ENCODE measurements around the gene HSPA1L.
"Not testable (repeated sequence)": the region's sequence is repeated elsewhere in the genome, so short reads cannot be mapped to it uniquely, and the experiment has no call there.

HSPA1L gene

DNA sequence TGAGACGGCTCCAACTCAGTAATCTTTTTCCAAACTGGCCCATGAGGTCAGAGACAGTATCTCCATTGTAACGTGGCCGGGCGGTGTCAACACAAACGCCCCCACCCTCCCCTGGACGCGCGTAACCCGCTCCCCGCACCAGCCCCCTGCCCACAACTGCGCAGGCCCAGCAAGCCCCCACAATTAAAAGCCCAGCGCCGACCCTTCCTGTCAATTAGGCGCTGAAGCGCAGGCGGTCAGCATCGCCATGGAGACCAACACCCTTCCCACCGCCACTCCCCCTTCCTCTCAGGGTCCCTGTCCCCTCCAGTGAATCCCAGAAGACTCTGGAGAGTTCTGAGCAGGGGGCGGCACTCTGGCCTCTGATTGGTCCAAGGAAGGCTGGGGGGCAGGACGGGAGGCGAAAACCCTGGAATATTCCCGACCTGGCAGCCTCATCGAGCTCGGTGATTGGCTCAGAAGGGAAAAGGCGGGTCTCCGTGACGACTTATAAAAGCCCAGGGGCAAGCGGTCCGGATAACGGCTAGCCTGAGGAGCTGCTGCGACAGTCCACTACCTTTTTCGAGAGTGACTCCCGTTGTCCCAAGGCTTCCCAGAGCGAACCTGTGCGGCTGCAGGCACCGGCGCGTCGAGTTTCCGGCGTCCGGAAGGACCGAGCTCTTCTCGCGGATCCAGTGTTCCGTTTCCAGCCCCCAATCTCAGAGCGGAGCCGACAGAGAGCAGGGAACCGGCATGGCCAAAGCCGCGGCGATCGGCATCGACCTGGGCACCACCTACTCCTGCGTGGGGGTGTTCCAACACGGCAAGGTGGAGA lies at the start of gene HSPA1L, which contains the start of gene HSPA1A:
TSS of gene HSPA1L (minus strand) at position 259 of the 814 bp plus-strand sequence. CDS start 3,311 bp downstream, outside the sequence.
TSS of gene HSPA1A (plus strand) at position 519 of the 814 bp plus-strand sequence. CDS start at position 733, 214 bp downstream.
- DNase-seq = peak in 50 of 51 donors; percentile 84 to 100 (median 96)

DNA sequence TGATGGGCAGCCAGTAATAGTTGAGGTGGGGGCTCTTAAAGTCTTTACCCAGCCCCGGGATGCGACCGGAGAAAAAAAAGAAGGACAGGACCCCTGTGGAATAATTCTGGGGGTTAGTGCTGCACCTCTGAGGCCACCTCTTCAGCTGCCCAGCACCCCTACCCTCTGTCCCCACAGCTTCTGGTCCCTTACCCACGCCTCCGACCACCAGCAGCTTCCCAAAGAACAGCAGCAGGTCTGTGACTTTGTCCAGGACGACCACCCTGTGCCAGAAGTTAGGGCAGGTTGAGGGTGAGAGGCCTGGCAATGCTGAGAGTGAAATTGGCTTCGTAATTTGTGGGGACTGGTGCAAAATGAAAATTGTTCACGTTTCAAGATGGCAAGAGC lies 49.7 kb upstream of the HSPA1L start:
- no peak for DNase-seq

DNA sequence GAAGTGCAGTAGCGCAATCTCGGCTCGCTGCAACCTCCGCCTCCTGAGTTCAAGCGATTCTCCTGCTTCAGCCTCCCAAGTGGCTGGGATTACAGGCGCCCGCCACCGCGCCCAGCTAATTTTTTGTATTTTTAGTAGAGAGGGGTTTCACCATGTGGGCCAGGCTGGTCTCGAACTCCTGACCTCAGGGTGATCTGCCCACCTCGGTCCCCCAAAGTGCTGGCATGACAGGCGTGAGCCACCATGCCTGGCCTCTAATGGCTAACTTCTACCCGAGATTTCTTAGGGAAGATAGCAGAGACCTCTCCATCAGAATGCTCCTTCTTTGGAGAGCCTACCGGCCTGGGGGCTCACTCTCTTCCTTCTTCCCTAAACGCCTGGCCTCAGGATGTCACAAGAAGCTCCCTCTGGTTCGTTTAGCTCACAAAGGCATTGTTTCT lies 49.1 kb upstream of the HSPA1L start:
- not testable (repeated sequence) for DNase-seq

DNA sequence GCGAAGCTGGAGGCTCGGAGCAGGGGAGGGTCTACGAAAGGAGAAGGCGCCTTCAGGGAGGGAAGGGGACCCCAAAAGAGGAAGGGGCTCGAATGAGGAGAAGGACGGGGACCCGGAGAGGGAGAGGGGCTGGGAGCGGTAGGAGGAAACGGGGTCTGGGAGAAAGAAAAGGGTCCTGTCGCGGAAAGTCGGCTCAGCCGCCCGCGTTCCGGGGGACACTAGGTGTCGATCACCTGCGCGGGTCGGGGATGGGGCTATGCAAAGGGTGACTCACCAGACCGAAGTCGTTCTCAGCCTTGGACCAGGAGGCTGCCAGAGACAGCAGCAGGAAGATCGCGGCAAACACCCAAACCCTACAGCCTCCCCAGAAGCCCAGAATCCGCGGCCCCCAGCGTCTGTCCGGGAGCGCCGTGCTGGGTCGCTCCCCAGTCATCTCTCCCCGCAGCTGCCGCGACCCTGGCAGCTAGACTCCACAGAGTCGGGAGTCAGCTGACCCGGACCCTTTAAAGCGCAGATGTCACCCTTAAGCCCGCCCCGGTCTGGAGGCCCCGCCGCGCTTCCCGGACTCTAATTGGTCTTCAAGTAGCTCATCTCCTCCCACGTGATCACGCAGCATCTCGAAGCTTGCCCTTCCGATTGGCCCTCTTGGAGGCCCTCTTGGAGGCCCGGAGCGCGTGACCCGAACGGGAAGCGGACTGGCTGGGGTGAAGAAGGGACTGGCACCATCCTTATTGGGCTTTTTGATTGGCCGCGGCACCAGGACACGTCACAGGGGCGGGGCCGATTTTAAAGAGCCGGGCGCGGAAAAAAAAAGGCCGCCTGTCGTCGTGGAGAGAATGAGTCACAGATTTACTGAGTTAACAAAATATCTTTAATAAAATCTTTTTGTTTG lies 47.5 kb upstream of the HSPA1L start, which contains the start of gene NEU1:
TSS of gene NEU1 (minus strand) at position 478 of the 892 bp plus-strand sequence. CDS start at position 433, 45 bp downstream.
- DNase-seq = peak; percentile 86 to 100 (median 100)

DNA sequence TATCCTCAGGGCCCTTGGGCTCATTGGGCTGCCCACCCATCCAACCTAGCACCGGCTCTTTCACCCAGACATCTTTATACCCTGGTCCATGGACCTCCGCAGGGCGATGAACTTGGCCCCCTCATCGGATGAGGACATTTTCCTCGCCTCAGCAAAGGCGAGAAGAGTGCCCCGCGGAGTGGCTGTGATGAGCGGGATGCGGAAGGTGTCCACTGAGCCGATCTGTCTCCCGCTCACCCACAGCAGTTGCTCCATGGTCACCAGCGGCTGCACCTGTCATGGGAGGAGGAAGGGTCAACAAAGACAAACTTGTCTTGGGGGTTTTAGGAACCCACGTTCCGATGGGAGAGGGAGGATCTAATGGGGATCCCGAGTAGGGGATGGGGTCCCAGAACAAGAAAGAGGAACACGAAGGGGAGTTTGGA lies 46.8 kb upstream of the HSPA1L start:
- peak in 3 of 51 donors; percentile 6 to 12 (median 12) for DNase-seq

DNA sequence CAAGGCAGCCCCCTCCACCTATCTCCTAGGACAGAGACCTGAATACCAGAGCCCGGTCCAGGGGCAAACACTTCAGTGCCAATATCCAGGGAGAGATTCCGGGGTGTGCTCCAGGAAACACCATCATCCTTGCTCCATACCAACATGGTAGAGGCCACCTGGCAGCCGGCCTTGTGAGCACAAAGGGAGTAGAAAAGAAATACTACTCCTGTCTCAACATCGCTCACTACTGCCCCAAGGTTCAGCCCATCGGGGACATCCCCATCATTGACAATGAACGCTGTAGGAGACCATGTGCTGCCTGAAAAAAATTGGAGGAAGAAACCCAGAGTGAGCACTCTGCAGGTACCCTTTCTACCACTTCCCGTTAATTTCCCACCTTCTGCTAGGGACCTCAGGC lies 46.1 kb upstream of the HSPA1L start:
- DNase-seq = no peak

DNA sequence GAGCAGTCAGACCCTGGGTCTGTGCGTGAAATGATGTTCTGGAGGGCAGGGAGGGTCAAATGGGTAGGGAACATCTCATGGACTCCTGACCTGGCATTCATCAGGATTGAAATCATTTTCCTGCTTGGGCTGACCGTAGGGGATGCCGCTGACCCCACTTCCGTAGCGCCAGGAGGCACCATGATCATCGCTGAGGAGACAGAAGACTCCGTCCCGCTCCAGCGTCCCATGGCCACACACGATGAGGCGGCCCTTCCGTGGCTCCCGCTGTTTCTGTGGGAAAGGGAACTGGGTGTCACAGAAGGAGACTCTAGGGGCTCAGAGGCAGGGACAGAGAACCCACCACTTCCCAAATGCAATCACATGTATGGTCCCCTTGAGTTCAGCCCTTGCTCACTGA lies 45.3 kb upstream of the HSPA1L start:
- DNase-seq = no peak

DNA sequence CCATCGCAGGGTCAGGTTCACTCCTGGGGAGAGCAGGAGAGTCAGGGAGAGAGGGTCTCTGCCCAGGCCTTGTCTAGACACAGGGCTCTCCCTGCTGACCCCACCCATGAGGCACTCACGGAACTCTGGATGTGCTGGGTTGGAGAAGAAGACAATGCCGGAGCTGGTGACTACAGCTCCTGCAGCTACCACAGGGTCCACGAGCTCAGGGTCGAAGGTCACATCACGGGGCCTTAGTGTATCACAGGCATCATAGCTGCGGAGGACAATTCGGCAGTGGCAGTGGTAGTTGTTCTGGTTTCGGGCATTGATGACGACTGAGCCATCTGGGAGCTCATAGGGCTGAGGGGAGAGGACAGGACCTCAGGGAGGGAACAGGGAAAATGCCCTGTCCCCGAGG lies 44.8 kb upstream of the HSPA1L start:
- DNase-seq = no peak

DNA sequence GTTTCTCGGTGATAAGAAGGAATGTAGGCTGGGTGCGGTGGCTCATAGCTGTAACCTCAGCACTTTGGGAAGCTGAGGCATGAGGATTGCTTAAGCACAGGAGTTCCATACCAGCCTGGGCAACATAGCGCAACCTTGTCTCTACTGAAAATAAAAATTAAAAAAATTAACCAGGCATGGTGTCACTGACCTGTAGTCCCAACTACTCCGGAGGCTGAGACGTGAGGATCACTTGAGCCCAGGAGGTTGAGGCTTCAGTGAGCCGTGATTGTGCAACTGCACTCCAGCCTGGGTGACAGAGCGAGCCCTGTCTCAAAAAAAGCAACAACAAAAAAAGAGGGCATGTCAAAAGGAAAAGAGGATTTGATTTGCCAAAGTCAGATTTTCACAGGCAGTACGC lies 43.6 kb upstream of the HSPA1L start:
- DNase-seq = no peak

DNA sequence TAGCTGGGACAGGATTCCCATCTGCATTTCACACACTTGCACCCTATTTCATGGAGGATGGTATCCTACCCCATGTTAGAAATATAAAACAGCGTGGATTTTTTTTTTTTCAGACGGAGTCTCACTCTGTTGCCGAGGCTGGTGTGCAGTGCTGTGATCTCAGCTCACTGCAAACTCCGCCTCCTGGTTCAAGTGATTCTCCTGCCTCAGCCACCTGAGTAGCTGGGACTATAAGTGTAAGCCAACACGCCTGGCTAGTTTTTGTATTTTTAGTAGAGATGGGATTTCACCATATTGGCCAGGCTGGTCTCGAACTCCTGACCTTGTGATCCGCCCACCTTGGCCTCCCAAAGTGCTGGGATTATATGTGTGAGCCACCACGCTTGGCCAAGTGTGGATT lies 42.7 kb upstream of the HSPA1L start:
- not testable (repeated sequence) for DNase-seq

DNA sequence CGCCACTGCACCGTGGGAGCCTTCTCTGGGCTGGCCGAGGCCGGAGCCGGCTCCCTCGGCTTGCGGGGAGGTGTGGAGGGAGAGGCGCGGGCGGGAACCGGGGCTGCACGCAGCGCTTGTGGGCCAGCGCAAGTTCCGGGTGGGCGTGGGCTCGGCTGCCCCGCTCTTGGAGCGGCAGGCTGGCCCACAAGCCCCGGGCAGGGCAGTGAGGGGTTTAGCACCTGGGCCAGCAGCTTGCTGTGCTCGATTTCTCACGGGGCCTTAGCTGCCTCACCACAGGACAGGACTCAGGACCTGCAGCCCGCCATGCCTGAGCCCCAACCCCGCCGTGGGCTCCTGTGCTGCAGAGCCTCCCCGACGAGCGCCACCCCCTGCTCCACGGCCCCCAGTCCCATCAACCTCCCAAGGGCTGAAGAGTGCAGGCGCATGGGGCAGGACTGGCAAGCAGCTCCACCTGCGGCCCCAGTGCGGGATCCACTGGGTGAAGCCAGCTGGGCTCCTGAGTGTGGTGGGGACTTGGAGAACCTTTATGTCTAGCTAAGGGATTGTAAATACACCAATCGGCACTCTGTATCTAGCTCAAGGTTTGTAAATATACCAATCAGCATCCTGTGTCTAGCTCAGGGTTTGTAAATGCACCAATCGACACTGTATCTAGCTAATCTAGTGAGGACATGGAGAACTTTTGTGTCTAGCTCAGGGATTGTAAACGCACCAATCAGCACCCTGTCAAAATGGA lies 37.1 kb upstream of the HSPA1L start:
- not testable (repeated sequence) for DNase-seq

DNA sequence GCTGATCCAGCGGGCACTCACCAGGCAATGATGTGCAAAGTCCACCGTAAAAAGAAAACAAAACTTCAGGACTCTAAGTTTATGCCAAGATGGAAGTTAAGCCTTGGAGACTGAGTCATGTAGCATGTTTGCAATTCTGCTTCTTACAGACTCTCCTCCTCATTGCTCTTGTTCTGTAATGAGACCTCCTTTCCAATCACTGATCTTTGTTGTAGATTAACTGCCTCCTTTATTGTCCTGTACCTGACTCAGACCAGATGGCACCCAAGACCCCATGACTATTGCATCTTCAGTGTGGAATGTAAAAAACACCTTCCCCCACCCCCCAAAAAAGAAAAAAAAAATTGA lies 36.4 kb upstream of the HSPA1L start:
- no peak for DNase-seq

DNA sequence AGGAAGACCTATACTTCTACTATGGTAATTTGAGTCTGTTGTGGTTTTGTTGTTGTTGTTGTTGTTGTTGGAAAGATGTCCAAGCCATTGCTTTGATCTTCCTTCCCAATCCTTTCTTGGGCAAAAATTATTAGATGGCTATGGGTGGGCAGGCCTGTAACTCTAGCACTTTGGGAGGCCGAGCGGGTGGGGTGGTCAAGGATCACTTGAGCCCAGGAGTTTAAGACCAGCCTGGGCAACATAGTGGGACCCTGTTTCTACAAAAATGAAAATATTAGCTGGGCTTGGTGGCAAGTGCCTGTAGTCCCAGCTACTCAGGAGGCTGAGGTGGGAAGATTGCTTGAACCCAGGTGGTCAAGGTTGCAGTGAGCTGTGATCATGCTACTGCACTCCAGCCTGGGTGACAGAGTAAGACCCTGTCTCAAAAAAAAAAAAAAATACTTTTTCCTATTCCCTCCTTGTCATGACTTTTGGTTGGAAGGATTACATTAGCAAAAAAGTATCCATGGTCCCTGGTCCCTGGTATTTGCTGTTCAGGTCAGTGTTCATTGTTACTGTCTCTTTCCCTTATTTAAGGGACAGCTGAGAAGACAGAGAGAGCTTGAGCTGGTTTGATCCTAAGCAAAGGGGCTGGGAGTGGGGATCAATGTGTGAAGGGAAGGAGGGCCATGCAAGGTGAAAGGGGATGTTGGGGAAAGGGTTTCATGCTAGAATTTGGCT lies 35.8 kb upstream of the HSPA1L start:
- DNase-seq = no peak

DNA sequence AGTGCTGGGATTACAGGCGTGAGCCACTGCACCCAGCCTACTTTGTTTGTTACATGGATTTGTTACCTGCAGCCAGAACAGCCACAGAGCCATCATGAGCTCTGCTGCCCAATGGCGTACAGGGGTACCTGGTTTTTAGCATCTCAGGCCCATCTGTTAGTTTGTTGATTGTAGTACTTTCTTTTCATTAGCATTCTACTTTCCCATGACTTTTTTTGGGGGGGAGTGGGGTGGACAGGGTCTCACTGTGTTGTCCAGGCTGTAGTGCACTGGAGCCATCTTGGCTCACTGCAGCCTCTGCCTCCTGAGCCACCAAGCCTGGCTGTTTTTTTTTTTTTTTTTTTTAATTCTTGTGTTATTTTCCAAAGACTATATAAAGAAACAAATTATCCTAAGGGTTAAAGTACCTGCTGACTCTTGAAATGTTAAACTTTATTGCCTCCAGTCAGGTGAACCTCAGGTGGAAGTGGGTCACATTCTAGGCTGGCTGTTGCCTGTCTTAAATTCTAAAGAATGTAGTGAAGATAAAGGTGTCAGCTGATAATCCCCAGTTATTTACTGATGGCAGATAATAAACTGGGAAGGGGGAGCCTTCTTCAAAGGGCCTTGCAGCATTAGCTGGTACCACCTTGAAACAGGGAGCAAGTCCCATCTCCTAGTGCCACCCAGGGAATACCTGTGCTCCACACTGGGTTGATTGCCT lies 32.3 kb upstream of the HSPA1L start:
- DNase-seq = no peak

DNA sequence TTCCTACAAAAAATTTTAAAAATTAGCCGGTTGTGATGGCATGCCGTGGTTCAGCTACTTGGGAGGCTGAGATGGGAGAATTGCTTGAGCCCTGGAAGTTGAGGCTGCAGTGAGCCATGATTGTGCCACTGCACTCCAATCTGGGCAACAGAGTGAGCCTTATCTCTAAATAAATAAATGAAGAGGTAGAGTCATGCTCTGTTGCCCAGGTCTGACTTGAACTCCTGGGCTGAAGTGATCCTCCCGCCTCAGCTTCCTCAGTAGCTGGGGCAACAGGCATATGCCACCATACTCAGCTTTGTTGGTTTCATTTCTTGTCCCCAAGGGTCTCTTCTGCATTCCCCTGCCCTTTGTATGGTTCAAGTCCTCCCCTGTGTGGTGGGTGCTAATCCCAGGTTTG lies 29.4 kb upstream of the HSPA1L start:
- no peak for DNase-seq

DNA sequence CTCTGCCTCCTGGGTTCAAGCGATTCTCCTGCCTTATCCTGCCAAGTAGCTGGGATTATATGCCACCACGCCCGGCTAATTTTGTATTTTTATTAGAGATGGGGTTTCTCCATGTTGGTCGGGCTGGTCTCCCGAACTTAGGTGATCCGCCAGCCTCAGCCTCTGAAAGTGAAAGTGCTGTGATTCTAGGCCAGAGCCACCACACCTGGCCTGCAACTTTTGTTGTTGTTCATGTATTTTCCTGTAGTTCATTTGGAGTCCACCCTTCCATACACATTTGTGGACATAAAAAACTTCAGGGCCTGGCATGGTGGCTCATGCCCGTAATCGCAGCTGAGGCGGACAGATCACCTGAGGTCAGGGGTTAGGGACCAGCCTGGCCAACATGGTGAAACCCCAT lies 27.0 kb upstream of the HSPA1L start:
- DNase-seq = no peak

DNA sequence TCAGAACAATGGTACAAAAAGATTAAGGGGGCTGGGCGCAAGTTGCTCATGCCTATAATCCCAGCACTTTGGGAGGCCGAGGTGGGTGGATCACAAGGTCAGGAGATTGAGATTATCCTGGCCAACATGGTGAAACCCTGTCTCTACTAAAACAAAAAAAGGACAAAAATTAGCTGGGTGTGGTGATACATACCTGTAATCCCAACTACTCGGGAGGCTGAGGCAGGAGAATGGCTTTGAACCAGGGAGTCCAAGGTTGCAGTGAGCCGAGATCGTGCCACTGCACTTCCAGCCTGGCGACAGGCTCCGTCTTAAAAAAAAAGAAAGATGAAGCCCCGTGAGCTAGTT lies 24.7 kb upstream of the HSPA1L start:
- not testable (repeated sequence) for DNase-seq

DNA sequence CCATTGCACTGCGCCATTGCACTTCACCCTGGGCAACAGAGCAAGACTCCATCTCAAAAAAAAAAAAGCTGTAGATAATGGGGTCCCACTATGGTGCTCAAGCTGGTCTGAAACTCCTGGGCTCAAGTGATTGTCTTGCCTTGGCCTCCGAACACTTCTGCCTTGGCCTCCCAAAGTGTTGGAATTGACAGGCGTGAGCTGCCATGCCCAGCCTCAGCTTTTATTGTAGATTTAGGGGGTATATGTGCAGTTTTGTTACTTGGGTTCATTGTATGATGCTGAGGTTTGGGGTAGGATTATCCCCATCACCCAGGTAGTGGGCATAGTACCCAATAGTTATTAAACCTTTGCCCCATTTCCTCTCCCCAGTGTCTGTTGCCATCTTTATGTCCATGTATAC lies 23.9 kb upstream of the HSPA1L start:
- DNase-seq = no peak

DNA sequence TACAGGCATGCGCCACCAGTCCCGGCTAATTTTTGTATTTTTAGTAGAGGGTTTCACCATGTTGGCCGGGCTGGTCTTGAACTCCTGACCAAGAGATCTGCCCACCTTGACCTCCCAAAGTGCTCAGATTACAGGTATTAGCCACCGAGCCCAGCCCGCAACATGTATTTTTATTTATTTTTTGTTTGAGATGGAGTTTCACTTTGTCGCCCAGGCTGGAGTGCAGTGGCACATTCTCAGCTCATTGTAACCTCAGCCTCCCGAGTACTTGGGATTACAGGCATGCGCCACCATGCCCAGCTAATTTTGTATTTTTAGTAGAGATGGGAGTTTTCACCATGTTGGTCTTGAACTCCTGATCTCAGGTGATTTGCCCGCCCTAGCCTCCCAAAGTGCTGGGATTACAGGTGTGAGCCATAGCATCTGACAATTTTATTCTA lies 23.1 kb upstream of the HSPA1L start:
- DNase-seq = not testable (repeated sequence)
